SK-N-SH (cell line): ENCODE measurements around the gene ANKRD44. TPM values are rescaled to one million over a fixed set of nuclear protein-coding genes. Genes with fewer than 3 reads are reported as not detected.

Source experiments
- CTCF ChIA-PET: fragments of 300-600, 350-600 bp; formaldehyde crosslinking; extraction: SDS; loops from one replicate; lab custom pipeline; 2021; lab: Yijun Ruan, JAX
- POLR2A ChIA-PET: fragments of 350-600 bp; sonication (Branson Sonifier 250); formaldehyde crosslinking; extraction: SDS; loops from one replicate; lab custom pipeline; 2020; ENCODE audit warnings: antibody characterized with exemption, inconsistent platforms; lab: Yijun Ruan, JAX
- DNase-seq: peaks from one replicate; pipeline ENCODE4 v3.0.0; 2012
- H2AFZ ChIP-seq: fragments of 200-600 bp; sonication (generic); 2 replicates; pipeline ENCODE4 v1.8.1; 2016; ENCODE audit warnings: antibody characterized with exemption, mild to moderate bottlenecking, low read depth
- H3F3A ChIP-seq: fragments of 200-600 bp; sonication (generic); replicated peaks from 2 replicates; pipeline ENCODE3; 2016; ENCODE audit warnings: antibody characterized with exemption, mild to moderate bottlenecking; ENCODE audit not compliant: insufficient read depth
- H3K27ac ChIP-seq, 2 experiments: fragments of 200-500 bp in 1 of 2; fragments of 200-600 bp in 1 of 2; sonication (Bioruptor generic) in 1 of 2; sonication (generic), shearing (Covaris generic) in 1 of 2; 2 replicates each; pipeline versions ENCODE4 v1.5.1 to v1.6.1; 2014 to 2016; ENCODE audit warnings: low read depth in 2 of 2, inconsistent platforms in 1 of 2, low read length in 1 of 2, mild to moderate bottlenecking in 1 of 2, mixed read lengths in 1 of 2
- H3K27me3 ChIP-seq: fragments of 200-600 bp; sonication (generic), shearing (Covaris generic); 2 replicates; pipeline ENCODE4 v1.6.1; 2016; ENCODE audit warnings: mixed run types; ENCODE audit not compliant: insufficient read depth
- H3K36me3 ChIP-seq, 2 experiments: fragments of 200-500 bp in 1 of 2; fragments of 200-600 bp in 1 of 2; sonication (Bioruptor generic) in 1 of 2; sonication (generic) in 1 of 2; replicated peaks in 1 of 2; 2 replicates each; pipeline versions ENCODE3 to v1.5.1; 2014 to 2016; ENCODE audit warnings: low read length in 1 of 2, mild to moderate bottlenecking in 1 of 2; ENCODE audit not compliant: insufficient read depth in 2 of 2, control insufficient read depth in 1 of 2
- H3K4me1 ChIP-seq, 2 experiments: fragments of 200-500 bp in 1 of 2; fragments of 200-600 bp in 1 of 2; sonication (Bioruptor generic) in 1 of 2; sonication (generic), shearing (Covaris generic) in 1 of 2; 2 replicates each; pipeline versions ENCODE4 v1.5.1 to v1.6.1; 2014 to 2016; ENCODE audit warnings: low read depth in 1 of 2, low read length in 1 of 2, mixed run types in 1 of 2; ENCODE audit not compliant: insufficient read depth in 2 of 2, control insufficient read depth in 1 of 2
- H3K4me2 ChIP-seq: fragments of 200-600 bp; sonication (generic), shearing (Covaris generic); 2 replicates; pipeline ENCODE4 v1.6.1; 2017; ENCODE audit warnings: mixed run types
- H3K4me3 ChIP-seq, 2 experiments: fragments of 200-500 bp in 1 of 2; fragments of 200-600 bp in 1 of 2; sonication (Bioruptor generic) in 1 of 2; sonication (generic), shearing (Covaris generic) in 1 of 2; 2 replicates each; pipeline versions ENCODE4 v1.5.1 to v1.8.1; 2014 to 2016; ENCODE audit warnings: low read depth in 2 of 2, inconsistent platforms in 1 of 2, low read length in 1 of 2, mild to moderate bottlenecking in 1 of 2, mixed read lengths in 1 of 2, moderate library complexity in 1 of 2
- H3K79me2 ChIP-seq: fragments of 200-600 bp; sonication (generic); 2 replicates; pipeline ENCODE4 v1.8.1; 2017; ENCODE audit warnings: mild to moderate bottlenecking; ENCODE audit not compliant: insufficient read depth
- H3K9ac ChIP-seq: fragments of 200-600 bp; sonication (generic); 2 replicates; pipeline ENCODE4 v1.6.1; 2017; ENCODE audit warnings: mixed run types
- H3K9me2 ChIP-seq: fragments of 200-600 bp; sonication (generic); 2 replicates; pipeline ENCODE4 v1.6.1; 2017; ENCODE audit warnings: mixed run types
- H3K9me3 ChIP-seq: fragments of 200-600 bp; sonication (generic); 2 replicates; pipeline ENCODE4 v1.6.1; 2017; ENCODE audit warnings: mixed run types, mild to moderate bottlenecking, moderate library complexity
- H4K20me1 ChIP-seq: fragments of 200-600 bp; sonication (generic); 2 replicates; pipeline ENCODE4 v1.6.1; 2017; ENCODE audit warnings: mild to moderate bottlenecking, mixed run types; ENCODE audit not compliant: insufficient read depth
- CTCF ChIP-seq: fragments of 200-600 bp; sonication (generic); IDR thresholded peaks from 2 replicates; pipeline ENCODE4 v1.6.1; 2017; ENCODE audit warnings: antibody characterized with exemption, mild to moderate bottlenecking, moderate library complexity
- ELF1 ChIP-seq: IDR thresholded peaks from 2 replicates; pipeline ENCODE4 v1.4.0; 2012
- EP300 ChIP-seq, 2 experiments: IDR thresholded peaks; 2 replicates each; pipeline versions ENCODE4 v1.4.0 to v1.6.1; 2012; ENCODE audit warnings: borderline replicate concordance in 1 of 2, low read depth in 1 of 2, low read length in 1 of 2
- EZH2phosphoT487 ChIP-seq: fragments of 200-600 bp; sonication (generic); IDR thresholded peaks from 2 replicates; pipeline ENCODE4 v1.6.1; 2017; ENCODE audit warnings: low read depth, mixed run types, mild to moderate bottlenecking, antibody characterized with exemption, moderate library complexity, borderline replicate concordance
- FOSL2 ChIP-seq: IDR thresholded peaks from 2 replicates; pipeline ENCODE4 v1.4.0; 2012; ENCODE audit warnings: low read depth, mild to moderate bottlenecking, moderate library complexity, borderline replicate concordance
- GABPA ChIP-seq: IDR thresholded peaks from 2 replicates; pipeline ENCODE4 v1.4.0; 2012; ENCODE audit warnings: low read depth, mild to moderate bottlenecking
- MEF2A ChIP-seq: IDR thresholded peaks from 2 replicates; pipeline ENCODE4 v1.4.0; 2012; ENCODE audit warnings: low read depth, borderline replicate concordance
- MXI1 ChIP-seq: IDR thresholded peaks from 2 replicates; pipeline ENCODE4 v1.6.1; 2012; ENCODE audit warnings: mild to moderate bottlenecking, low read depth, low read length, improper control_type of control experiment
- PBX3 ChIP-seq: IDR thresholded peaks from 2 replicates; pipeline ENCODE4; 2012
- POLR2AphosphoS5 ChIP-seq: IDR thresholded peaks from 2 replicates; pipeline ENCODE4 v1.6.1; 2012; ENCODE audit warnings: low read depth, low read length
- RCOR1 ChIP-seq: fragments of 150-350 bp; IDR thresholded peaks from 2 replicates; pipeline ENCODE4 v1.6.1; 2017; ENCODE audit warnings: antibody characterized with exemption, low read length
- RFX5 ChIP-seq: IDR thresholded peaks from 2 replicates; pipeline ENCODE4 v1.6.1; 2012; ENCODE audit warnings: mild to moderate bottlenecking, improper control_type of control experiment, low read length
- TCF12 ChIP-seq: IDR thresholded peaks from 2 replicates; pipeline ENCODE4 v1.4.0; 2012
- USF2 ChIP-seq: fragments of 150-350 bp; IDR thresholded peaks from 2 replicates; pipeline ENCODE4 v1.6.1; 2017; ENCODE audit warnings: antibody characterized with exemption, low read length, low read depth, borderline replicate concordance
- WGBS: methylation state at CpG from one replicate; pipeline ENCODE4 v1.1.6; 2017; ENCODE audit warnings: low lambda C conversion rate; 5-methylcytosine and 5-hydroxymethylcytosine counted together
- polyA plus RNA-seq, 3 experiments: library from polyadenylated mRNA; depleted of rRNA; stranded (reverse); fragments of >200 nt; gene quantifications; 2 replicates each; pipeline ENCODE4 v1.2.3, GENCODE V29; 2012
- TF ChIP-seq, protein P1 (sequence below): fragments of 150-350 bp; IDR thresholded peaks from 2 replicates; pipeline ENCODE4 v1.6.1; 2016; ENCODE audit warnings: mild to moderate bottlenecking, low read depth, low read length

ANKRD44 gene
- polyA plus RNA-seq, 1 of the 3 experiments (the other 2 are of a cell fraction), result 12.5 TPM

DNA sequence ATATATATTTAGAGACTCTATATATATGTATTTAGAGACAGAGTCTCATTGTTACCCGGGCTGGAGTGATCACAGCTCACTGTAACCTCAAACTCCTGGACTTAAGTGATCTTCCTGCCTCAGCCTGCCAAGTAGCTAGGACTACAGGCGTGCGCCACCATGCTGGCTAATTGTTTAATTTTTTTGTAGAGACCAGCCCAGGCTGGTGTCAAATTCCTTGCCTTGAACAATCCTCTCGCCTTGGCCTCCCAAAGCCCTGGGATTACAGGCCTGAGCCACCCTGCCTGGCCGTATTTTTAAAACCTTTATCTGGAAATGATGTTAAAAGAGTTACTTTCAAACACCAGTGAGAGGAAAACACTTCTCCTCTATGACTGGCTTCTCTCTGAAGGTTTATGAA is 353.1 kb downstream of the ANKRD44 start:
- H3F3A ChIP-seq, result no peaks in the 10 kb centered on the region
- POLR2A ChIA-PET, result no interaction called here
- H3K4me2 ChIP-seq, result no peak overlapping the region
- H3K4me1 ChIP-seq, result no peaks in the 10 kb centered on the region
- 81% methylated on average over 5 of the region's 5 CpGs for WGBS
- H3K36me3 ChIP-seq, result no peaks in the 10 kb centered on the region
- no peak overlapping the region for H3K4me3 ChIP-seq
- no peak for TF ChIP-seq ELF1
- no peak for TF ChIP-seq TCF12
- TF ChIP-seq RCOR1, result no peak
- TF ChIP-seq USF2, result no peak
- TF ChIP-seq RFX5, result no peak
- no peak for TF ChIP-seq CTCF
- no peak for TF ChIP-seq EP300 (IDR thresholded peaks at IDR 0.05; ENCODE audit: borderline replicate concordance in 1 of 2, low read depth in 1 of 2, low read length in 1 of 2)
- TF ChIP-seq MXI1, result no peak
- no peak for TF ChIP-seq POLR2AphosphoS5
- TF ChIP-seq GABPA, result no peak
- no peak for TF ChIP-seq PBX3
- no peak for TF ChIP-seq MEF2A
- no peak for TF ChIP-seq EZH2phosphoT487
- TF ChIP-seq, protein P1, sequence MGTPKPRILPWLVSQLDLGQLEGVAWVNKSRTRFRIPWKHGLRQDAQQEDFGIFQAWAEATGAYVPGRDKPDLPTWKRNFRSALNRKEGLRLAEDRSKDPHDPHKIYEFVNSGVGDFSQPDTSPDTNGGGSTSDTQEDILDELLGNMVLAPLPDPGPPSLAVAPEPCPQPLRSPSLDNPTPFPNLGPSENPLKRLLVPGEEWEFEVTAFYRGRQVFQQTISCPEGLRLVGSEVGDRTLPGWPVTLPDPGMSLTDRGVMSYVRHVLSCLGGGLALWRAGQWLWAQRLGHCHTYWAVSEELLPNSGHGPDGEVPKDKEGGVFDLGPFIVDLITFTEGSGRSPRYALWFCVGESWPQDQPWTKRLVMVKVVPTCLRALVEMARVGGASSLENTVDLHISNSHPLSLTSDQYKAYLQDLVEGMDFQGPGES, result no peak
- TF ChIP-seq FOSL2, result no peak
- no peaks in the 10 kb centered on the region for H3K9me3 ChIP-seq
- H3K9ac ChIP-seq, result no peak overlapping the region
- H3K9me2 ChIP-seq, result no peaks in the 10 kb centered on the region
- no peak for DNase-seq
- H3K27ac ChIP-seq, result no peak overlapping the region
- no peaks in the 10 kb centered on the region for H4K20me1 ChIP-seq
- H3K79me2 ChIP-seq, result no peaks in the 10 kb centered on the region
- no peak overlapping the region for H2AFZ ChIP-seq
- no peaks in the 10 kb centered on the region for H3K27me3 ChIP-seq
- CTCF ChIA-PET, result interaction anchor here (1.4 kb wide), 1 partner anchor 21 kb away, joined by 4 read pairs; no protein-coding TSS in a partner anchor
